Measurements from ENCODE around the gene TCFL5.
A peak's percentile ranks its signal among the peaks of the same experiment; 100 is the strongest.

Gene TCFL5

DNA sequence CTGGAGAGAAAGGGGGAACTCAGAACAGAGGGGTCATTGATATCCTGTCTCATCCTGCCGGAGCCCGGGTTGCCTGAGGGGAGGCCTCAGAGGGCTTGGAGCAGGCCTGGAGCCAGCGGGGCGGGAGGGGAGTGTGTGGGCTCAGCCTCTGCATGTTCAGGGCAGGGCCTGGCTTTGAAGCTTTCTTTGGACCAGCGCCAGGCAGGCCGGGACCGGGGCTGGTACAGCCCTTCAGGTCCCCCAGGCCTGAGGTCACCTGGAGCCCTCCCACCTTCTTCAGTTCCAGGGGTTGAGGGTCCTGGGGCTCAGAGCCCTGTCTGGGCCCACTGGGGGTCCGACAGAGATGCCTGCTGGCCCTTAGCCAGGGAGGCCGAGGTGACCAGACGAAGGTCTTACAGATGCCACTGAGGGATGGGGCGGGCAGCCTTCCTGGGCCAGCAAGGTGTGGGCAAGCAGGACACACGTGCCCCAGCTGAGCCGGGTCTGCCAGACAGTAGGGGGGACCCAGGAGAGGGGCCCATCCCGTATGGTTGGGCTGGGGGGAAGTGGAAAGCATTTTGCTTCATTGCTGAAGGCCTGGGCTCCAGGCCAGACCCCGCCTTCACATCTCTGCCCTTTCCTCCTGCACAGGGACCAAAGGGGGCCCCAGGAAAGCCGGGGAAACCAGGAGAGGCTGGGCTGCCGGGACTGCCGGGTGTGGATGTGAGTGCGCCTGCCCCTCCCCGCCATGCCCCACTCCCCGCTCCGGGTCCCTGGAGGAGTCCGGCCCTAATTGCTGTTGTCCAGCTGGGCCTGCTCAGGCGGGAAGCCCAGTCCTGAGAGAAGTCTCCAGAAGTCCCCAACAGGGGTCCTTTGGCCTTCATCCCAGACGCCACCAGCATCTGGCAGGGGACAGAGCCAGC lies 42.8 kb downstream of the TCFL5 start:
- Histone ChIP-seq H3K27ac (ENCODE audit: low read depth, low read length, severe bottlenecking) (peak overlapping the region; percentile 64), H3K9me3 (ENCODE audit: control insufficient read depth, low read length) (no peaks in the 10 kb centered on the region), H3K4me3 (ENCODE audit: extremely low read depth, insufficient read depth, low read length, poor library complexity, severe bottlenecking) (no peak overlapping the region), H3K36me3 (ENCODE audit: control insufficient read depth, insufficient read depth, low read length) (peaks cover 15% of the 10 kb centered on the region), H3K4me1 (ENCODE audit: control insufficient read depth, insufficient read depth, low read length, poor library complexity, severe bottlenecking) (peaks cover 35% of the 10 kb centered on the region)
- WGBS, 2 experiments (ENCODE audit: insufficient coverage in 2 of 2): 77 to 91% methylated on average over 19 to 22 of the region's 25 CpGs

DNA sequence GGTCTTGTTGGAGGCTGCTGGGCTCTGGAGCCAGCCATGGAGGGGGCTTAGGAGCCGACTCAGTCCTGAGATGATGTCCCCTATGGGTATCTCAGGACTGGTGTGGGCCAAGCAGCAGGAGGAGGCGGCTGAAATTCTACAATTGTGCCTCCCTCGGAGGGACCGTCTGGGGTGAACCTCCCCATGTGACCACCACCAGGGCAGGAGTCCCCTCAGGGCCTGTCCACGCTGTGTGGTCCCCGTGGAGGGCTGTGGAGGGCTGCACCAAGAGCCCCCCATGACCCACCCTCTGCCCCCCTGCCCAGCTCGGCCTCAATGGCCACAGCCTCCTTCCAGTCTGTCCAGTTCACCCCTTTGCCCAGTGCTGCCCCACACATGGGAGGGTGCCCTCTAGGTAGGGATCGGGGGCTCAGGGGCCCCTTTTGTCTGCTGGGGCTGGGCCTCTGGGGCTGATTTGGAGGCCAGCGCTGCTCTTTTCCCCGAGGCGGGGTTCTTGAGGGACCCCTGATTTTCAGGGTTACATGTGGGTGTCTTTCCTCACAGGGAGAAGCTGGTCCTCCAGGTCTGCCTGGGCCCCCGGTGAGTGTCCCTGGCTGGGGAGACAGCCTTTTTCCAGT lies 43.5 kb downstream of the TCFL5 start:
- H3K4me1 ChIP-seq (ENCODE audit: control insufficient read depth, insufficient read depth, low read length, poor library complexity, severe bottlenecking): peaks cover 29% of the 10 kb centered on the region
- H3K4me3 ChIP-seq (ENCODE audit: extremely low read depth, insufficient read depth, low read length, poor library complexity, severe bottlenecking): peak overlapping the region; percentile 50
- 86 to 87% methylated on average over 12 of the region's 12 CpGs for WGBS, 2 experiments (ENCODE audit: insufficient coverage in 2 of 2)
- H3K27ac ChIP-seq (ENCODE audit: low read depth, low read length, severe bottlenecking): peak overlapping the region; percentile 64
- no peaks in the 10 kb centered on the region for H3K9me3 ChIP-seq (ENCODE audit: control insufficient read depth, low read length)
- H3K36me3 ChIP-seq (ENCODE audit: control insufficient read depth, insufficient read depth, low read length): peaks cover 20% of the 10 kb centered on the region

- WGBS, 2 experiments (ENCODE audit: insufficient coverage in 2 of 2): 6 to 8% methylated on average over 52 to 91 of the region's 108 CpGs
- peaks cover 22% of the 10 kb centered on the region for H3K36me3 ChIP-seq (ENCODE audit: control insufficient read depth, insufficient read depth, low read length)
- H3K27ac ChIP-seq (ENCODE audit: low read depth, low read length, severe bottlenecking): peak within 1 kb of the TSS; percentile 69
- peaks cover 29% of the 10 kb centered on the region for H3K4me1 ChIP-seq (ENCODE audit: control insufficient read depth, insufficient read depth, low read length, poor library complexity, severe bottlenecking)
- H3K4me3 ChIP-seq (ENCODE audit: extremely low read depth, insufficient read depth, low read length, poor library complexity, severe bottlenecking): peak within 1 kb of the TSS; percentile 50
- no peaks in the 10 kb centered on the region for H3K9me3 ChIP-seq (ENCODE audit: control insufficient read depth, low read length)
Observed at GRCh38 chr20:62816884-62817873, 44.4 kb downstream of the TCFL5 start, which contains the start of gene COL9A3. Gene COL9A3, plus strand, starts transcription at chr20:62817050. Its CDS starts 15 bp downstream, at chr20:62817065.

DNA sequence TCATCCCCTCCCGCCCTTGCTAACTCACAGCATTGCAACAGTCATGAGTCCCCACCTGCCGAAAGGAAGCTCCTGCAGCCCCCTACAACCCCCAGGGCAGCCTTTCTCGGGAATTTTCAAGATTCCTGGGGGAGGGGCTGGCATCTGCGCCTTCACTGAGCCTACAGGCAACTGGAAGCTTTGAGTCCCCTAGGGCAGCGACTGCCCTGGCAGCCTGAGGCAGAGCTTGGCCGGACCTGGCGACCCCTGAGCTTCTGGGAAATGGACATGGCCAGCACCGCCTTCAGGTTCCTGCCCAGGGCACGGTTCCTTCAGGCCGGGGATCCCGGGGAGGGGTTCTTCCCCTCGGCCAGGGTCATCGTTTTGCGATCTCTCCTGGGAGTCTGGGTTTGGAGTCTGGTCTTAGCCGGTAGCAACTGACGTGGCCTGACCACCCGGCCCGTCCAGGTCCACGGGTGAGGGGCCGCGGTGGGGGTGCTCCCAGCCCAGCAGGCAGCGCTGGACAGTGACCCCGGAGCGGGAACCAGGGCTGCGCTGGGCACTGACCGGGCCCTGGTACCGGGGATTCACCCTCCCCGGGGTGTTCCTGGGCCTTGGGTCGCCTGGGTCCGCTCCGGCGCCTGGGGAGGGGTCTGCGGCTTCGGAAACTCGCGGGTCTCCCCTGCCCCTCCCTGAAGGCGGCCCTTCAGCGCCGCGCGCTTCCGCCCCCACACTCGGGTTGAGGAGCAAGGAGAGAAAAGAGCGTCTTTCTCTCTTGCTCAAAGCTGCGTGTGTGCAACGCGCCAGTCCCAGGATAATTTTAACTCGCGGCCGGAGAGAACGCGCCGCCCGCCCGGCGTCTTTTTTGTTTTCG lies 45.4 kb downstream of the TCFL5 start:
- peak overlapping the region; percentile 69 for H3K27ac ChIP-seq (ENCODE audit: low read depth, low read length, severe bottlenecking)
- WGBS, 2 experiments (ENCODE audit: insufficient coverage in 2 of 2): 1 to 3% methylated on average over 32 to 53 of the region's 57 CpGs
- H3K4me3 ChIP-seq (ENCODE audit: extremely low read depth, insufficient read depth, low read length, poor library complexity, severe bottlenecking): peak overlapping the region; percentile 50
- H3K4me1 ChIP-seq (ENCODE audit: control insufficient read depth, insufficient read depth, low read length, poor library complexity, severe bottlenecking): peaks cover 29% of the 10 kb centered on the region
- peaks cover 26% of the 10 kb centered on the region for H3K36me3 ChIP-seq (ENCODE audit: control insufficient read depth, insufficient read depth, low read length)
- H3K9me3 ChIP-seq (ENCODE audit: control insufficient read depth, low read length): no peaks in the 10 kb centered on the region

DNA sequence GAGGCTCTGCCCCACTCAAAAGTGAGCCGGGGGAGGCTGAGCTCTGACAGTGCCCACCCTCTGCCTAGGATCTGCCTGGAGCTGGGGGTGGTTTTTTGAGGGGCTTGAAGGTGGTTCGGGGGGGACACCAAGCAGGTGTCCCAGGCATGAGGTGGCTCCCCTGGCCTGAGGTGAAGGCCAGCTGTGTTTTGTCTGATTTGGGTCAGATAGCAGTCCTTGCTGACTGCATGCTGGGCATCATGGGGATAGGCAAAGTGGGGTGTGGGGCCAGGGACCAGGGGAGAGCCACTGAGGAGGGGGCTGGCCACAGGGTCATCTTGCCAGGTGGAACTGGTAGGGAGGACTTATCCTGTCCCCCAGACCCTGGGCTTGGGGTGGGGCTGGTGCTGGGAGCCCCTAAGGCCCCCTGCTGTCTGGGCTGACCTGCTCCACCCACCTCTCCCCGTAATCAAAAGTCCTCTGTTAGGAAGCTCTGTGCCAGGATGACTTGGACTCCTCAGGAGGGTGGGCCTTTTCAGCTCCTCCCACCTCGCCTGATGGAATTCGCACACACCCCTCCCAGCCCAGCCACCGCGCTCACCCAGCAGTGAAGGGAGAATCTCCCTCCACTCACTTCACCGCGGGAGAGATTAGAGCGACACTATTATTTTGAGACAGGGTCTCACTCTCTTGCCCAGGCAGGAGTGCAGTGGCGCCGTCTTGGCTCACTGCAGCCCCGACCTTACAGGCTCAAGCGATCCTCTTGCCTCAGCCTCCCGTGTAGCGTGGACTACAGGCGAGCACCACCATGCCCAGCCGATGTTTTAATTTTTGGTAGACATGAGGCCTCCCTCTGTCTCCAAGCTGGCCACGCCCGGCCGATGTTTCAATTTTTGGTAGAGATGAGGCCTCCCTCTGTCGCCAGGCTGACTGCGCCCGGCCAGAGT lies 46.3 kb downstream of the TCFL5 start:
- H3K4me3 ChIP-seq (ENCODE audit: extremely low read depth, insufficient read depth, low read length, poor library complexity, severe bottlenecking): peak overlapping the region; percentile 50
- peaks cover 29% of the 10 kb centered on the region for H3K4me1 ChIP-seq (ENCODE audit: control insufficient read depth, insufficient read depth, low read length, poor library complexity, severe bottlenecking)
- WGBS, 2 experiments (ENCODE audit: insufficient coverage in 2 of 2): 11 to 21% methylated on average over 15 to 22 of the region's 24 CpGs
- H3K9me3 ChIP-seq (ENCODE audit: control insufficient read depth, low read length): no peaks in the 10 kb centered on the region
- peaks cover 30% of the 10 kb centered on the region for H3K36me3 ChIP-seq (ENCODE audit: control insufficient read depth, insufficient read depth, low read length)
- H3K27ac ChIP-seq (ENCODE audit: low read depth, low read length, severe bottlenecking): peak overlapping the region; percentile 69

- peaks cover 29% of the 10 kb centered on the region for H3K4me1 ChIP-seq (ENCODE audit: control insufficient read depth, insufficient read depth, low read length, poor library complexity, severe bottlenecking)
- H3K9me3 ChIP-seq (ENCODE audit: control insufficient read depth, low read length): no peaks in the 10 kb centered on the region
- WGBS, 2 experiments (ENCODE audit: insufficient coverage in 2 of 2): 88 to 93% methylated on average over 10 to 11 of the region's 12 CpGs
- peaks cover 33% of the 10 kb centered on the region for H3K36me3 ChIP-seq (ENCODE audit: control insufficient read depth, insufficient read depth, low read length)
- H3K4me3 ChIP-seq (ENCODE audit: extremely low read depth, insufficient read depth, low read length, poor library complexity, severe bottlenecking): no peak overlapping the region
- H3K27ac ChIP-seq (ENCODE audit: low read depth, low read length, severe bottlenecking): no peak overlapping the region
Observed at GRCh38 chr20:62814709-62815065, 46.9 kb downstream of the TCFL5 start.

DNA sequence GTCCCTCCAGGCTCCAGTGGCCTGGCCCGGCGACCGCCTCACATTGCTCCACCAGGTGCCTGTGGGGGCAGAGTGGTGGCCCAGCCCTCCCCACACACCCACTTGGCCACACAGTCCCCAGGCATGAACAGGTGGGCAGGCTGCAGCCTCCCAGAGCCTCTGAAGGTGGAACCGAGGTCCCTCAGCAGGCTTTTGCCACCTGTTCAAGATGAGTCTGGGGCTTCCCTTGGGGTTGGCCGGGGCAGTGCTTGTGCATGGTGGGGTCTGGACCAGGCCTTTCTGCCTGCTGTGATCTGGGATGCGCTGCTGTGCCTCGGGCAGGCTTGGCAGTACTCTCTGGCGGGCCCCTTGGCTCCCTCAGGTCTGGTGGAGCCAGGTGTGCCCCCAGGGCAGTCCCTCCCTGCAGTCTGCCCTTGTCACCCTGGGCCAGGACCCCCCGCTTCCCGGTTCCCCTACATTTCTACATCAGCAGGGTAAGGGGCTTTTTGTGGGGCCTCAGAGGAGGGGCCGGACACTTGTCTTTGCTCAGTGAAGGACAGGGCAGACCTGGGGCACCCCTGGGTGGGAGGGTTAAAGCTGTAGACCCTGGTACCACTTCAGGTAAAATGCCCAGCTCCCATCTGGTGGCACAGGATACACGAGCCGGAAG lies 47.4 kb downstream of the TCFL5 start:
- Histone ChIP-seq H3K36me3 (ENCODE audit: control insufficient read depth, insufficient read depth, low read length) (peaks cover 38% of the 10 kb centered on the region), H3K4me3 (ENCODE audit: extremely low read depth, insufficient read depth, low read length, poor library complexity, severe bottlenecking) (no peak overlapping the region), H3K27ac (ENCODE audit: low read depth, low read length, severe bottlenecking) (no peak overlapping the region), H3K9me3 (ENCODE audit: control insufficient read depth, low read length) (no peaks in the 10 kb centered on the region), H3K4me1 (ENCODE audit: control insufficient read depth, insufficient read depth, low read length, poor library complexity, severe bottlenecking) (peaks cover 29% of the 10 kb centered on the region)
- WGBS, 2 experiments (ENCODE audit: insufficient coverage in 2 of 2): 92 to 96% methylated on average over 11 to 13 of the region's 13 CpGs

- Histone ChIP-seq H3K4me1 (ENCODE audit: control insufficient read depth, insufficient read depth, low read length, poor library complexity, severe bottlenecking) (peaks cover 29% of the 10 kb centered on the region), H3K4me3 (ENCODE audit: extremely low read depth, insufficient read depth, low read length, poor library complexity, severe bottlenecking) (no peak overlapping the region), H3K27ac (ENCODE audit: low read depth, low read length, severe bottlenecking) (no peak overlapping the region), H3K9me3 (ENCODE audit: control insufficient read depth, low read length) (no peaks in the 10 kb centered on the region), H3K36me3 (ENCODE audit: control insufficient read depth, insufficient read depth, low read length) (peaks cover 43% of the 10 kb centered on the region)
- WGBS, 2 experiments (ENCODE audit: insufficient coverage in 2 of 2): 82 to 91% methylated on average over 10 of the region's 13 CpGs
Observed at GRCh38 chr20:62813588-62813987, 48.0 kb downstream of the TCFL5 start.

DNA sequence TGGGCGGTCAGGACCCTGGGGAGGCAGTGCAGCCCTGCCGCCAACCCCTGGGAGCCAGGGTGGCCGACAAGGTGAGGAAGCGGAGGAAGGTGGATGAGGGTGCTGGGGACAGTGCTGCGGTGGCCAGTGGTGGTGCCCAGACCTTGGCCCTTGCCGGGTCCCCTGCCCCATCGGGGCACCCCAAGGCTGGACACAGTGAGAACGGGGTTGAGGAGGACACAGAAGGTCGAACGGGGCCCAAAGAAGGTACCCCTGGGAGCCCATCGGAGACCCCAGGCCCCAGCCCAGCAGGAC lies 48.8 kb downstream of the TCFL5 start:
- Histone ChIP-seq H3K27ac (ENCODE audit: low read depth, low read length, severe bottlenecking) (no peak overlapping the region), H3K36me3 (ENCODE audit: control insufficient read depth, insufficient read depth, low read length) (peaks cover 49% of the 10 kb centered on the region), H3K4me1 (ENCODE audit: control insufficient read depth, insufficient read depth, low read length, poor library complexity, severe bottlenecking) (peaks cover 22% of the 10 kb centered on the region), H3K4me3 (ENCODE audit: extremely low read depth, insufficient read depth, low read length, poor library complexity, severe bottlenecking) (no peak overlapping the region), H3K9me3 (ENCODE audit: control insufficient read depth, low read length) (no peaks in the 10 kb centered on the region)
- WGBS, 2 experiments (ENCODE audit: insufficient coverage in 2 of 2): 95 to 96% methylated on average over 10 to 11 of the region's 11 CpGs
